ENCODE results near the gene SDF2L1. TPM values are rescaled to one million over a fixed set of nuclear protein-coding genes. Genes with fewer than 3 reads are reported as not detected.

The SDF2L1 gene
- total RNA-seq, 1 donor from 2014 or later = 33.8 TPM

GRCh38 chr22:21621025-21621424 lies 21.1 kb upstream of the SDF2L1 start:
- no peak for TF ChIP-seq CTCF (conservative IDR thresholded peaks at IDR 0.05)
- no peak overlapping the region for H3K4me3 Mint-ChIP-seq
- no peaks in the 10 kb centered on the region for H3K9me3 Mint-ChIP-seq
- DNase-seq (ENCODE audit: low read depth, low spot score) = no peak
- H3K4me1 Mint-ChIP-seq = peaks cover 29% of the 10 kb centered on the region
- peaks cover 2% of the 10 kb centered on the region for H3K36me3 Mint-ChIP-seq (ENCODE audit: low read depth)
- H3K27me3 Mint-ChIP-seq (ENCODE audit: low read depth) = no peaks in the 10 kb centered on the region
- H3K27ac Mint-ChIP-seq (ENCODE audit: unreplicated experiment) = no peak overlapping the region

GRCh38 chr22:21622011-21622918 lies 19.8 kb upstream of the SDF2L1 start:
- peak overlapping the region; percentile 65 for H3K4me3 Mint-ChIP-seq
- peak overlapping the region; percentile 87 for H3K27ac Mint-ChIP-seq (ENCODE audit: unreplicated experiment)
- H3K4me1 Mint-ChIP-seq = peaks cover 38% of the 10 kb centered on the region
- DNase-seq (ENCODE audit: low read depth, low spot score) = no peak
- no peaks in the 10 kb centered on the region for H3K9me3 Mint-ChIP-seq
- no peaks in the 10 kb centered on the region for H3K27me3 Mint-ChIP-seq (ENCODE audit: low read depth)
- peaks cover 2% of the 10 kb centered on the region for H3K36me3 Mint-ChIP-seq (ENCODE audit: low read depth)
- no peak for TF ChIP-seq CTCF (conservative IDR thresholded peaks at IDR 0.05)

GRCh38 chr22:21622919-21623647 lies 19.0 kb upstream of the SDF2L1 start:
- no peaks in the 10 kb centered on the region for H3K9me3 Mint-ChIP-seq
- H3K27me3 Mint-ChIP-seq (ENCODE audit: low read depth) = no peaks in the 10 kb centered on the region
- H3K27ac Mint-ChIP-seq (ENCODE audit: unreplicated experiment) = no peak overlapping the region
- H3K4me3 Mint-ChIP-seq = peak overlapping the region; percentile 54
- no peak for DNase-seq (ENCODE audit: low read depth, low spot score)
- TF ChIP-seq CTCF (conservative IDR thresholded peaks at IDR 0.05) = no peak
- H3K36me3 Mint-ChIP-seq (ENCODE audit: low read depth) = peaks cover 4% of the 10 kb centered on the region
- peaks cover 44% of the 10 kb centered on the region for H3K4me1 Mint-ChIP-seq

GRCh38 chr22:21623648-21623970 lies 18.5 kb upstream of the SDF2L1 start:
- H3K27ac Mint-ChIP-seq (ENCODE audit: unreplicated experiment) = no peak overlapping the region
- no peak for DNase-seq (ENCODE audit: low read depth, low spot score)
- no peak overlapping the region for H3K4me3 Mint-ChIP-seq
- H3K4me1 Mint-ChIP-seq = peaks cover 48% of the 10 kb centered on the region
- peaks cover 2% of the 10 kb centered on the region for H3K27me3 Mint-ChIP-seq (ENCODE audit: low read depth)
- H3K9me3 Mint-ChIP-seq = no peaks in the 10 kb centered on the region
- H3K36me3 Mint-ChIP-seq (ENCODE audit: low read depth) = peaks cover 7% of the 10 kb centered on the region
- no peak for TF ChIP-seq CTCF (conservative IDR thresholded peaks at IDR 0.05)

- Mint-ChIP-seq H3K9me3 (no peaks in the 10 kb centered on the region), H3K4me3 (peak overlapping the region; percentile 54), H3K4me1 (peaks cover 48% of the 10 kb centered on the region), H3K36me3 (ENCODE audit: low read depth) (peaks cover 7% of the 10 kb centered on the region), H3K27ac (ENCODE audit: unreplicated experiment) (peak overlapping the region; percentile 68), H3K27me3 (ENCODE audit: low read depth) (peaks cover 2% of the 10 kb centered on the region)
- DNase-seq (ENCODE audit: low read depth, low spot score) = peak; percentile 33
- TF ChIP-seq CTCF (conservative IDR thresholded peaks at IDR 0.05) = peak; percentile 55
These were observed 17.8 kb upstream of the SDF2L1 start for GRCh38 chr22:21624120-21624879.

Data from neural crest cell (in vitro differentiated cells).